ENCODE data around the gene METTL13.

DNA sequence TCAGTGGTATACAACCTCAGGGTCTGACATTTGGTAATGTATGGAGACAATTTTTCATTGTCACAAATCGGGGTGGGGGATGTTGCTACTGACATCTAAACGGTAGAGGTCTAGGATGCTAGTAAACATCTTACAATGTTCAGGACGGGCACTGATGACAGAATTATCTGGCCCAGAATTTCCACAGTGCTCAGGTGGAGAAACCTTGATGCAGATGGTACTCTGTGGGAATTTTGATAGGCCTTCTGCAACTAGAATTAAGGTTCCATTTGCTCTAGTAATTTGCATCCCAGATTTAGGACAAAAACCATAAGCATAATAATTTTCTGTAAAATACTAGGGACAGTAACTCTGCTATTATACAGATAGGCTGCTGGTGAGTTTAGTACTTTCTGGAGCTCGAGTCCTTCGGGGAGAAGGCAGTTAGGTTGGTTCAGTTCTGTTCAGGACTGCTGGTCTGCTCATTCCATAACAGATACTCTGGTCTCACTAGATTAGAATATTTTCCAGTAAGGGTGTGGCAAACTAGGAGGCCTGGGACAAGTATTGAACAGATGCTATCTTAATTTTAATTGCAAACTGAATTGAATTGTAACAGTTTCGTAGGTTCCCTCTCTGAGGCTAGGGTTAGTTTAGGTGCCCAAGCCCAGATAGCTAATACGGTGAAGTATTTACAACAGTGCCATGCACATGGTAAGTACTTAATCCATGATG lies 11.4 kb downstream of the METTL13 start:
- no peak for TF ChIP-seq POLR2A (IDR thresholded peaks at IDR 0.05; ENCODE audit: low read depth)
- TF ChIP-seq, protein P1, sequence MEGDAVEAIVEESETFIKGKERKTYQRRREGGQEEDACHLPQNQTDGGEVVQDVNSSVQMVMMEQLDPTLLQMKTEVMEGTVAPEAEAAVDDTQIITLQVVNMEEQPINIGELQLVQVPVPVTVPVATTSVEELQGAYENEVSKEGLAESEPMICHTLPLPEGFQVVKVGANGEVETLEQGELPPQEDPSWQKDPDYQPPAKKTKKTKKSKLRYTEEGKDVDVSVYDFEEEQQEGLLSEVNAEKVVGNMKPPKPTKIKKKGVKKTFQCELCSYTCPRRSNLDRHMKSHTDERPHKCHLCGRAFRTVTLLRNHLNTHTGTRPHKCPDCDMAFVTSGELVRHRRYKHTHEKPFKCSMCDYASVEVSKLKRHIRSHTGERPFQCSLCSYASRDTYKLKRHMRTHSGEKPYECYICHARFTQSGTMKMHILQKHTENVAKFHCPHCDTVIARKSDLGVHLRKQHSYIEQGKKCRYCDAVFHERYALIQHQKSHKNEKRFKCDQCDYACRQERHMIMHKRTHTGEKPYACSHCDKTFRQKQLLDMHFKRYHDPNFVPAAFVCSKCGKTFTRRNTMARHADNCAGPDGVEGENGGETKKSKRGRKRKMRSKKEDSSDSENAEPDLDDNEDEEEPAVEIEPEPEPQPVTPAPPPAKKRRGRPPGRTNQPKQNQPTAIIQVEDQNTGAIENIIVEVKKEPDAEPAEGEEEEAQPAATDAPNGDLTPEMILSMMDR (IDR thresholded peaks at IDR 0.05) = no peak

Measured in esophagus muscularis mucosa (tissue), 3 donors.